HepG2 (cell line): ENCODE data around the gene VILL. TPM values are rescaled to one million over a fixed set of nuclear protein-coding genes. Genes with fewer than 3 reads are reported as not detected.

ENCODE experiments used
- ATAC-seq: fragments of 200-7000 bp; cut with Tn5 transposase; 3 replicates; pipeline ENCODE4 v1.9.1; 2020; ENCODE audit warnings: mild to moderate bottlenecking, moderate library complexity
- BruUV-seq: library from RNA; stranded (reverse); fragments of 400-500 nt; replicated peaks from 2 replicates; lab custom pipeline; 2021; lab: Mats Ljungman, UMichigan
- CTCF ChIA-PET: fragments of 300-600 bp; formaldehyde crosslinking; extraction: SDS; loops from one replicate; lab custom pipeline; 2021; ENCODE audit warnings: low total read pairs, inconsistent platforms, low intra/inter-chr PET ratio; lab: Yijun Ruan, JAX
- POLR2A ChIA-PET: fragments of 350-600 bp; sonication (Branson Sonifier 250); formaldehyde crosslinking; loops from one replicate; lab custom pipeline; 2020; ENCODE audit warnings: antibody characterized with exemption, inconsistent platforms; lab: Yijun Ruan, JAX
- DNase-seq: peaks from one replicate; pipeline ENCODE4 v3.0.0-alpha.2; 2015; ENCODE audit warnings: low spot score
- FAIRE-seq: peaks from 3 replicates; lab custom pipeline; 2011; peaks lifted over from hg19 to GRCh38; lab: Jason Lieb, UNC
- H2AFZ ChIP-seq: one replicate; pipeline ENCODE4 v1.6.1; 2011; ENCODE audit warnings: low read length, inconsistent platforms
- H3K27ac ChIP-seq: fragments of 300-600 bp; 3 replicates; pipeline ENCODE4 v1.8.0; 2011; ENCODE audit warnings: mixed run types, mild to moderate bottlenecking, mixed read lengths, low read length, inconsistent platforms; ENCODE audit not compliant: insufficient read depth; ENCODE audit errors: extremely low read length
- H3K27me3 ChIP-seq, 2 experiments: fragments of 200-600 bp in 1 of 2; 2 replicates in 1 of 2; 3 replicates in 1 of 2; pipeline versions ENCODE4 v1.6.0 to v1.8.0; 2011; ENCODE audit warnings: low read length in 2 of 2, mild to moderate bottlenecking in 2 of 2, moderate library complexity in 2 of 2, inconsistent platforms in 1 of 2; ENCODE audit not compliant: insufficient read depth in 2 of 2, control insufficient read depth in 1 of 2
- H3K36me3 ChIP-seq, 2 experiments: fragments of 200-600 bp in 1 of 2; replicated peaks in 1 of 2; 2 replicates in 1 of 2; 3 replicates in 1 of 2; pipeline versions ENCODE4 v1.5.1 to v1.8.0; 2011; ENCODE audit warnings: low read length in 2 of 2, inconsistent platforms in 1 of 2; ENCODE audit not compliant: insufficient read depth in 2 of 2, control insufficient read depth in 1 of 2
- H3K4me1 ChIP-seq: 2 replicates; pipeline ENCODE4 v1.5.1; 2012; ENCODE audit warnings: low read length, inconsistent platforms; ENCODE audit not compliant: insufficient read depth
- H3K4me2 ChIP-seq: 2 replicates; pipeline ENCODE4 v1.6.0; 2011; ENCODE audit warnings: low read depth, low read length, inconsistent platforms
- H3K4me3 ChIP-seq, 3 experiments: fragments of 200-600 bp in 1 of 3; sonication (generic), shearing (Covaris generic) in 1 of 3; replicated peaks in 1 of 3; 2 replicates each; pipeline ENCODE4 v1.5.1; 2011 to 2016; ENCODE audit warnings: low read length in 3 of 3, inconsistent platforms in 2 of 3, low read depth in 2 of 3, mild to moderate bottlenecking in 2 of 3, control low read depth in 1 of 3, mixed read lengths in 1 of 3; ENCODE audit not compliant: insufficient read depth in 1 of 3
- H3K79me2 ChIP-seq: one replicate; pipeline ENCODE4 v1.6.1; 2011; ENCODE audit warnings: low read length, inconsistent platforms; ENCODE audit not compliant: insufficient read depth
- H3K9ac ChIP-seq: 2 replicates; pipeline ENCODE4 v1.6.0; 2011; ENCODE audit warnings: mild to moderate bottlenecking, low read depth, low read length, inconsistent platforms; ENCODE audit not compliant: insufficient read depth
- H3K9me3 ChIP-seq: 2 replicates; pipeline ENCODE4 v1.5.1; 2012; ENCODE audit warnings: mild to moderate bottlenecking, low read length
- H4K20me1 ChIP-seq: 2 replicates; pipeline ENCODE4 v1.6.0; 2011; ENCODE audit warnings: inconsistent platforms, mild to moderate bottlenecking, low read length, moderate library complexity; ENCODE audit not compliant: insufficient read depth
- AKAP8 ChIP-seq: sonication (generic); formaldehyde crosslinking; IDR thresholded peaks from 2 replicates; pipeline ENCODE4 v1.5.1; 2020; ENCODE audit warnings: mild to moderate bottlenecking, missing genetic modification reagents
- HNRNPUL1 ChIP-seq: fragments of 200-400 bp; formaldehyde crosslinking; IDR thresholded peaks from 2 replicates; pipeline ENCODE4 v1.6.1; 2017; ENCODE audit warnings: low read depth, mild to moderate bottlenecking, low read length, moderate library complexity
- KAT8 ChIP-seq: IDR thresholded peaks from 2 replicates; pipeline ENCODE4 v1.6.1; 2016; ENCODE audit warnings: missing genetic modification reagents, missing compliant biosample characterization
- NFKBIZ ChIP-seq: IDR thresholded peaks from 2 replicates; pipeline ENCODE4 v1.6.1; 2018; ENCODE audit warnings: missing genetic modification reagents, missing compliant biosample characterization
- SAP130 ChIP-seq: IDR thresholded peaks from 2 replicates; pipeline ENCODE4 v1.6.1; 2016; ENCODE audit warnings: low read depth
- ZNF282 ChIP-seq: fragments of 450-650 bp; IDR thresholded peaks from 2 replicates; pipeline ENCODE4 v1.6.1; 2018; ENCODE audit not compliant: partially characterized antibody
- ZNF468 ChIP-seq: sonication (generic); formaldehyde crosslinking; IDR thresholded peaks from 2 replicates; pipeline ENCODE4 v1.8.0; 2022; ENCODE audit warnings: mild to moderate bottlenecking, moderate library complexity, missing genetic modification reagents
- ZNF629 ChIP-seq: sonication (generic); formaldehyde crosslinking; conservative IDR thresholded peaks from 2 replicates; pipeline ENCODE4 v1.5.0; 2020; ENCODE audit warnings: missing genetic modification reagents
- ZNF792 ChIP-seq: IDR thresholded peaks from 2 replicates; pipeline ENCODE4 v1.6.1; 2016
- WGBS: methylation state at CpG from one replicate; pipeline ENCODE4 v1.1.6; 2017; ENCODE audit warnings: low lambda C conversion rate; 5-methylcytosine and 5-hydroxymethylcytosine counted together
- in situ Hi-C: cut with HindIII; loops from 2 replicates; pipeline ENCODE4 v1.10.0; 2017; ENCODE audit warnings: low pct_unique_long_range_greater_than_20kb; ENCODE audit not compliant: extremely low pct_ligation_motif_present
- intact Hi-C: fragments of 100-400 bp; cut with micrococcal nuclease; formaldehyde crosslinking; loops from one replicate; pipeline ENCODE4 v1.10.0; 2022; ENCODE audit not compliant: unreplicated experiment
- polyA plus RNA-seq, 8 experiments: library from polyadenylated mRNA; depleted of rRNA in 3 of 8; stranded (reverse) in 7 of 8; unstranded in 1 of 8; fragments of >200 nt; fragmentation: Illumina TruSeq in 4 of 8; extraction: Trizol in 4 of 8; gene quantifications; 2 replicates each; pipeline versions ENCODE4 v1.2.1 to v1.2.3, GENCODE V29; 2011 to 2016; ENCODE audit warnings: low read depth in 4 of 8, missing spikeins in 1 of 8, mixed read lengths in 1 of 8; ENCODE audit not compliant: insufficient read depth in 1 of 8
- total RNA-seq, 5 experiments: library from RNA; depleted of rRNA; stranded (reverse); fragments of >200 nt; fragmentation: Illumina TruSeq; extraction: Trizol; gene quantifications; 2 replicates each; pipeline ENCODE4 v1.2.3, GENCODE V29; 2016; ENCODE audit warnings: low read depth in 1 of 5
- TF ChIP-seq, protein P1 (sequence below): sonication (generic); formaldehyde crosslinking; IDR thresholded peaks from 2 replicates; pipeline ENCODE4 v1.4.0; 2020; ENCODE audit warnings: missing genetic modification reagents
- TF ChIP-seq, protein P2 (sequence below): sonication (generic); formaldehyde crosslinking; IDR thresholded peaks from 2 replicates; pipeline ENCODE4 v1.4.0; 2020; ENCODE audit warnings: missing genetic modification reagents, borderline replicate concordance
- TF ChIP-seq, protein P3 (sequence below), 2 experiments: sonication (generic) in 1 of 2; formaldehyde crosslinking in 1 of 2; IDR thresholded peaks; 2 replicates each; pipeline versions ENCODE4 v1.4.0 to v1.6.1; 2016 to 2020; ENCODE audit warnings: borderline replicate concordance in 1 of 2, low read depth in 1 of 2, mild to moderate bottlenecking in 1 of 2, missing genetic modification reagents in 1 of 2
- TF ChIP-seq, protein P4 (sequence below): fragments of 450-650 bp; IDR thresholded peaks from 2 replicates; pipeline ENCODE4 v1.6.1; 2017; ENCODE audit warnings: mild to moderate bottlenecking

VILL gene
- total and polyA plus RNA-seq, 2 of the 13 experiments (the other 11 are each of a cell fraction or from before 2014, with no cell fraction given): 3.2 to 5.3 TPM

DNA sequence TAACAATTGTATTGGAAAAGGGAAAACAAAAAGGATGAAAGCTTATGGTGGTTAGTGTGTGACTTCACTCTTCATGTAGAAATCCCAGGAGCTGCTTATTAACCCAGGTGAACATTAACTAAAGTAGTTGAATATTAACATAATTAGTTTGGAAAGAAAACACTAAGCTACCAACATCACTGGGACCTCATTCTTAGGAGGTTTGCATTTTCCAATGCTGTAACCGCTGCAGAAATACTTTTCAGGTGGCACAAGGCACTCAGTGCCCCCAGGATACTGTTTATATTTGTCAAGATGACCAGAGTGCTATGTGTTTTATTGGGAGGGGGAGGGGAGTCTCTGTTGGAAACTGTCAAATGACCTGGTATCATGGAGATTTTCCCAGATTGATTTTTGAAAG is 25.9 kb upstream of the VILL start:
- intact Hi-C loops: loop anchor here (1.0 to 2.0 kb wide), 2 partner anchors 30 to 58 kb away; no protein-coding TSS in a partner anchor
- no peaks in the 10 kb centered on the region for H4K20me1 ChIP-seq
- DNase-seq: peak; percentile 82
- TF ChIP-seq ZNF792 (no peak), HNRNPUL1 (peak; percentile 96), NFKBIZ (CRISPR knock-in tag) (no peak), SAP130 (CRISPR knock-in tag) (peak; percentile 73), ZNF282 (no peak), ZNF468 (CRISPR knock-in tag) (no peak), ZNF629 (CRISPR knock-in tag) (no peak), AKAP8 (CRISPR knock-in tag) (no peak), KAT8 (CRISPR knock-in tag) (peak; percentile 37; the same call in 1 of the 2 replicates)
- TF ChIP-seq, protein P1, sequence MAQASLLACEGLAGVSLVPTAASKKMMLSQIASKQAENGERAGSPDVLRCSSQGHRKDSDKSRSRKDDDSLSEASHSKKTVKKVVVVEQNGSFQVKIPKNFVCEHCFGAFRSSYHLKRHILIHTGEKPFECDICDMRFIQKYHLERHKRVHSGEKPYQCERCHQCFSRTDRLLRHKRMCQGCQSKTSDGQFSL: no peak
- TF ChIP-seq, protein P2, sequence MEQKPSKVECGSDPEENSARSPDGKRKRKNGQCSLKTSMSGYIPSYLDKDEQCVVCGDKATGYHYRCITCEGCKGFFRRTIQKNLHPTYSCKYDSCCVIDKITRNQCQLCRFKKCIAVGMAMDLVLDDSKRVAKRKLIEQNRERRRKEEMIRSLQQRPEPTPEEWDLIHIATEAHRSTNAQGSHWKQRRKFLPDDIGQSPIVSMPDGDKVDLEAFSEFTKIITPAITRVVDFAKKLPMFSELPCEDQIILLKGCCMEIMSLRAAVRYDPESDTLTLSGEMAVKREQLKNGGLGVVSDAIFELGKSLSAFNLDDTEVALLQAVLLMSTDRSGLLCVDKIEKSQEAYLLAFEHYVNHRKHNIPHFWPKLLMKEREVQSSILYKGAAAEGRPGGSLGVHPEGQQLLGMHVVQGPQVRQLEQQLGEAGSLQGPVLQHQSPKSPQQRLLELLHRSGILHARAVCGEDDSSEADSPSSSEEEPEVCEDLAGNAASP (CRISPR knock-in tag): no peak
- TF ChIP-seq, protein P3, sequence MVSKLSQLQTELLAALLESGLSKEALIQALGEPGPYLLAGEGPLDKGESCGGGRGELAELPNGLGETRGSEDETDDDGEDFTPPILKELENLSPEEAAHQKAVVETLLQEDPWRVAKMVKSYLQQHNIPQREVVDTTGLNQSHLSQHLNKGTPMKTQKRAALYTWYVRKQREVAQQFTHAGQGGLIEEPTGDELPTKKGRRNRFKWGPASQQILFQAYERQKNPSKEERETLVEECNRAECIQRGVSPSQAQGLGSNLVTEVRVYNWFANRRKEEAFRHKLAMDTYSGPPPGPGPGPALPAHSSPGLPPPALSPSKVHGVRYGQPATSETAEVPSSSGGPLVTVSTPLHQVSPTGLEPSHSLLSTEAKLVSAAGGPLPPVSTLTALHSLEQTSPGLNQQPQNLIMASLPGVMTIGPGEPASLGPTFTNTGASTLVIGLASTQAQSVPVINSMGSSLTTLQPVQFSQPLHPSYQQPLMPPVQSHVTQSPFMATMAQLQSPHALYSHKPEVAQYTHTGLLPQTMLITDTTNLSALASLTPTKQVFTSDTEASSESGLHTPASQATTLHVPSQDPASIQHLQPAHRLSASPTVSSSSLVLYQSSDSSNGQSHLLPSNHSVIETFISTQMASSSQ (IDR thresholded peaks at IDR 0.05; ENCODE audit: low read depth): peak; percentile 97
- TF ChIP-seq, protein P3 (CRISPR knock-in tag; IDR thresholded peaks at IDR 0.05; ENCODE audit: borderline replicate concordance): peak; percentile 95
- TF ChIP-seq, protein P4, sequence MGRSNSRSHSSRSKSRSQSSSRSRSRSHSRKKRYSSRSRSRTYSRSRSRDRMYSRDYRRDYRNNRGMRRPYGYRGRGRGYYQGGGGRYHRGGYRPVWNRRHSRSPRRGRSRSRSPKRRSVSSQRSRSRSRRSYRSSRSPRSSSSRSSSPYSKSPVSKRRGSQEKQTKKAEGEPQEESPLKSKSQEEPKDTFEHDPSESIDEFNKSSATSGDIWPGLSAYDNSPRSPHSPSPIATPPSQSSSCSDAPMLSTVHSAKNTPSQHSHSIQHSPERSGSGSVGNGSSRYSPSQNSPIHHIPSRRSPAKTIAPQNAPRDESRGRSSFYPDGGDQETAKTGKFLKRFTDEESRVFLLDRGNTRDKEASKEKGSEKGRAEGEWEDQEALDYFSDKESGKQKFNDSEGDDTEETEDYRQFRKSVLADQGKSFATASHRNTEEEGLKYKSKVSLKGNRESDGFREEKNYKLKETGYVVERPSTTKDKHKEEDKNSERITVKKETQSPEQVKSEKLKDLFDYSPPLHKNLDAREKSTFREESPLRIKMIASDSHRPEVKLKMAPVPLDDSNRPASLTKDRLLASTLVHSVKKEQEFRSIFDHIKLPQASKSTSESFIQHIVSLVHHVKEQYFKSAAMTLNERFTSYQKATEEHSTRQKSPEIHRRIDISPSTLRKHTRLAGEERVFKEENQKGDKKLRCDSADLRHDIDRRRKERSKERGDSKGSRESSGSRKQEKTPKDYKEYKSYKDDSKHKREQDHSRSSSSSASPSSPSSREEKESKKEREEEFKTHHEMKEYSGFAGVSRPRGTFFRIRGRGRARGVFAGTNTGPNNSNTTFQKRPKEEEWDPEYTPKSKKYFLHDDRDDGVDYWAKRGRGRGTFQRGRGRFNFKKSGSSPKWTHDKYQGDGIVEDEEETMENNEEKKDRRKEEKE: no peak

More for the DNA sequence above, 25.9 kb upstream of the VILL start:
- ChIA-PET CTCF (interaction anchor here (1.0 to 5.3 kb wide), 2 partner anchors 40 to 109 kb away, joined by 3 to 59 read pairs; no protein-coding TSS in a partner anchor), POLR2A (interaction anchor here (0.6 to 2.6 kb wide), 18 partner anchors 10 to 423 kb away, joined by 3 to 20 read pairs (median 4); partner anchors contain the start of gene OXSR1)
- Histone ChIP-seq H3K9me3 (no peaks in the 10 kb centered on the region), H3K9ac (peak overlapping the region; percentile 24; the same call in 1 of the 2 replicates), H3K27ac (peak overlapping the region; percentile 58), H3K4me1 (peaks cover 63% of the 10 kb centered on the region), H3K4me2 (peak overlapping the region; percentile 54), H3K79me2 (peaks cover 3% of the 10 kb centered on the region), H2AFZ (no peak overlapping the region), H3K27me3 (no peaks in the 10 kb centered on the region), H3K4me3 (peak overlapping the region in 1 of 3 experiments; percentile 2; a peak in 1 of 6 replicates), H3K36me3 (peaks cover 11 to 38% of the 10 kb centered on the region in 2 experiments)
- in situ Hi-C loops: loop anchor here (5.0 kb wide), 1 partner anchor 107 kb away; no protein-coding TSS in a partner anchor
- WGBS: 9% methylated on average over 1 of the region's 1 CpG
- ATAC-seq (peak; percentile 90), FAIRE-seq (peak; percentile 86)
- no TSS peak for BruUV-seq
